Esophagus (tissue), 2 donors: ENCODE data around the gene CD320. TPM values are rescaled to one million over a fixed set of nuclear protein-coding genes. Genes with fewer than 3 reads are reported as not detected.

ENCODE experiments used
- H3K27ac ChIP-seq, 2 donors: one replicate each; pipeline ENCODE4 v1.5.1; 2013; ENCODE audit warnings: low read depth in 2 of 2, mild to moderate bottlenecking in 2 of 2, inconsistent platforms in 1 of 2, low read length in 1 of 2, moderate library complexity in 1 of 2
- H3K27me3 ChIP-seq, 2 donors: one replicate each; pipeline ENCODE4 v1.6.1; 2013; ENCODE audit warnings: low read length in 2 of 2, control low read depth in 1 of 2, mild to moderate bottlenecking in 1 of 2; ENCODE audit not compliant: insufficient read depth in 2 of 2, control insufficient read depth in 1 of 2
- H3K36me3 ChIP-seq, 2 donors: one replicate each; pipeline ENCODE4 v1.6.1; 2013; ENCODE audit warnings: low read length in 1 of 2; ENCODE audit not compliant: control insufficient read depth in 2 of 2, insufficient read depth in 2 of 2
- H3K4me1 ChIP-seq, 2 donors: one replicate each; pipeline ENCODE4 v1.6.1; 2013; ENCODE audit warnings: low read length in 1 of 2; ENCODE audit not compliant: control insufficient read depth in 2 of 2, insufficient read depth in 2 of 2
- H3K4me3 ChIP-seq, 2 donors: one replicate each; pipeline ENCODE4 v1.5.1; 2013; ENCODE audit warnings: low read length in 2 of 2, mild to moderate bottlenecking in 2 of 2, low read depth in 1 of 2, moderate library complexity in 1 of 2
- H3K9me3 ChIP-seq, 2 donors: one replicate each; pipeline ENCODE4 v1.6.1; 2013; ENCODE audit warnings: mild to moderate bottlenecking in 2 of 2, low read depth in 1 of 2, low read length in 1 of 2, moderate library complexity in 1 of 2; ENCODE audit not compliant: control insufficient read depth in 2 of 2, insufficient read depth in 1 of 2
- WGBS, 2 donors: extraction: QIAGEN DNeasy Blood & Tissue Kit; methylation state at CpG; one replicate each; pipeline ENCODE4 v1.1.7; 2013; 5-methylcytosine and 5-hydroxymethylcytosine counted together
- polyA plus RNA-seq, 2 donors: library from polyadenylated mRNA; stranded (reverse); fragments of 200-250 nt; gene quantifications; one replicate each; pipeline ENCODE4 v1.2.3, GENCODE V29; 2013
- donor health status: healthy with polysubstance abuse.
- donor health status: Bipolar disorder and iron deficiency.

Gene CD320
- polyA plus RNA-seq, 2 donors: 9.4 to 17.9 TPM

GRCh38 chr19:8333767-8334457, 25.8 kb upstream of the CD320 start:
- H3K36me3 ChIP-seq: no peaks in the 10 kb centered on the region
- H3K4me1 ChIP-seq: peaks cover 5 to 14% of the 10 kb centered on the region in 2 donors
- WGBS, 2 donors: 20 to 27% methylated on average over 48 of the region's 48 CpGs
- peak overlapping the region in 1 of 2 donors; percentile 2 for H3K4me3 ChIP-seq
- no peak overlapping the region for H3K27ac ChIP-seq
- peaks cover 0 to 8% of the 10 kb centered on the region in 2 donors for H3K27me3 ChIP-seq
- H3K9me3 ChIP-seq: no peaks in the 10 kb centered on the region

- Histone ChIP-seq H3K4me3 (no peak overlapping the region), H3K27ac (no peak overlapping the region), H3K27me3 (peaks cover 0 to 8% of the 10 kb centered on the region in 2 donors), H3K36me3 (no peaks in the 10 kb centered on the region), H3K4me1 (peaks cover 5 to 14% of the 10 kb centered on the region in 2 donors), H3K9me3 (no peaks in the 10 kb centered on the region)
- WGBS, 2 donors: 20 to 23% methylated on average over 52 of the region's 52 CpGs
These were observed 25.0 kb upstream of the CD320 start for GRCh38 chr19:8332976-8333766.

GRCh38 chr19:8331263-8331845, 23.2 kb upstream of the CD320 start:
- 75 to 80% methylated on average over 8 of the region's 8 CpGs for WGBS, 2 donors
- Histone ChIP-seq H3K4me1 (peaks cover 3 to 14% of the 10 kb centered on the region in 2 donors), H3K27ac (no peak overlapping the region), H3K4me3 (no peak overlapping the region), H3K36me3 (no peaks in the 10 kb centered on the region), H3K9me3 (peaks cover 0 to 5% of the 10 kb centered on the region in 2 donors), H3K27me3 (peaks cover 0 to 8% of the 10 kb centered on the region in 2 donors)

- Histone ChIP-seq H3K9me3 (peaks cover 0 to 5% of the 10 kb centered on the region in 2 donors), H3K27me3 (peaks cover 0 to 8% of the 10 kb centered on the region in 2 donors), H3K4me1 (peaks cover 3 to 10% of the 10 kb centered on the region in 2 donors), H3K4me3 (no peak overlapping the region), H3K36me3 (no peaks in the 10 kb centered on the region), H3K27ac (no peak overlapping the region)
- WGBS, 2 donors: 44 to 71% methylated on average over 3 of the region's 3 CpGs
These were observed 21.8 kb upstream of the CD320 start for GRCh38 chr19:8329996-8330395.

DNA sequence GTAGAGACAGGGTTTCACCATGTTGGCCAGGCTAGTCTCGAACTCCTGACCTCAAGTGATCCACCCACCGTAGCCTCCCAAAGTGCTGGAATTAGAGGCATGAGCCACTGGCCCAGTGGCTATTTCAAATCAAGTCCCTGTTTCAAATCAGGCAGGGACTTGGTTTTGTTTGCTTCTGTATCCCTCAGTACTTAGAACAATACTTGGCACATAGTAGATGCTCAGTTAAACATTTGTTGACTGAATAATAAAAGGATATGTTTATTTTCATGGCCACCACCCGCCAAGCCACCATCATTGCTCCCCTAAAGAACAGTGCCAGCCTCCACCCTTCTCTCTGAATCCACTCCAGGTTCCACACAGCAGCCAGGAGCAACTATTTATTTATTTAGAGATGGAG, 17.3 kb upstream of the CD320 start:
- Histone ChIP-seq H3K27me3 (no peaks in the 10 kb centered on the region), H3K9me3 (peaks cover 0 to 8% of the 10 kb centered on the region in 2 donors), H3K36me3 (peaks cover 2 to 13% of the 10 kb centered on the region in 2 donors), H3K27ac (no peak overlapping the region), H3K4me1 (peaks cover 2 to 13% of the 10 kb centered on the region in 2 donors), H3K4me3 (no peak overlapping the region)
- 85 to 96% methylated on average over 3 of the region's 3 CpGs for WGBS, 2 donors

DNA sequence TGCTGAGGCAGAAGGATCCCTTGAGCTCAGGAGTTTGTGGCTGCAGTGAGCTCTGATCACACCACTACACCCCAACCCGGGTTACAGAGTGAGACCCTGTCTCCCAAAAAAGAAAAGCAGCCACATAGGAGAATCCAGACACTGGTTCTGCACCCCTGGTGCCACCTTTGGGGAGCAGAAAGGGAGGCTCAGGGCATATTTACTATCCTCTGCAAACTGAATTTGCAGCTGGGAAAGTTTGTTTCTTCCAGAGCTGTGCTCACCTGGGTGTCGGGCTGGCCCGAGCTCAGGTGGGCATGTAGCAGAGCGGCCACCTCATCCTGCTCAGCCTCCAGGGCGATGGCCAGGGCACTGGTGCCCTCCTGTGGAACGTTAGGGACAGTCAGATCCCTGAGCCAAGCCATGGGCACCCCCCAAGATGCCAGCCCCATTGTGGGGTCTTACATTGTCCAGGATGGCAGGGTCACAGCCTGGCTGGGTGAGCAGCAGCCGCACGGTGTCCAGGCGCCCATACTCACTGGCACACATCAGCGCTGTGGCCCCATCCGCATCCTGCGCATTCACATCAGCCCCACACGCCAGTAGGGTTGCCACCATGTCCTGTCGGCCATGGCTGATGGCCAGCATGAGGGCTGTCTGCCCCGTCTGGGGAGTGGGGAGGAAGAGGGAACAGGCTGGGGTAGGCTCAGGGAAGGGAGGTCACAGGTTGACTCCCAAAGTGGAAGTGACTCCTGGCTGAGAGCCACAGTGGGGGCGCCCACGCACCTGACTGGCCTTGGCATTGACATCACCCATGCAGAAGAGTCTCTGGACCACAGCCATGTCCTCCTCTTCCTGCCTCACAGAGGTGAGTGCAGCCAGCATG, 16.3 kb upstream of the CD320 start:
- Histone ChIP-seq H3K27ac (no peak overlapping the region), H3K27me3 (no peaks in the 10 kb centered on the region), H3K4me3 (no peak overlapping the region), H3K9me3 (peaks cover 0 to 8% of the 10 kb centered on the region in 2 donors), H3K36me3 (peaks cover 2 to 13% of the 10 kb centered on the region in 2 donors), H3K4me1 (peaks cover 2 to 13% of the 10 kb centered on the region in 2 donors)
- WGBS, 2 donors: 63 to 70% methylated on average over 17 of the region's 17 CpGs

- no peaks in the 10 kb centered on the region for H3K27me3 ChIP-seq
- peaks cover 2 to 13% of the 10 kb centered on the region in 2 donors for H3K4me1 ChIP-seq
- no peak overlapping the region for H3K4me3 ChIP-seq
- H3K9me3 ChIP-seq: peaks cover 0 to 8% of the 10 kb centered on the region in 2 donors
- peaks cover 2 to 13% of the 10 kb centered on the region in 2 donors for H3K36me3 ChIP-seq
- WGBS, 2 donors: 90 to 93% methylated on average over 1 of the region's 1 CpG
- H3K27ac ChIP-seq: no peak overlapping the region
These were observed 15.6 kb upstream of the CD320 start for GRCh38 chr19:8323781-8324185.

DNA sequence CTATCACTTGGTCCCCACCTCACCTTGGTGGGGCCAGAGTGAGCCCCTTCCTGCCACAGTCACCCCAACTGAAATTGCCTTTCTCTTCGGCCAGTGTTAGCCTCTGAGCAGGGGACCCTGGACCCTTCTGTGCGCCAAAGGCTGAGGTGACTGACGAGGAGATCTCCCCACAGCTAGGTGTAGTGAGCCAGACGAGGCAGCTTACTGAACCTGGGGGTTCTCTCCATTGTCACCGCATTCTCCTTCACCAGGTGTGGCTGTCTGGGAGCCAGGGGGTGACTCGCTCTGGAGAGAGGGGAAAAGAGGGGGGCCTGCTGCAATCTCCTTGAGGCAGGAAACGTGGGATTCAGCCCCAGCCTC, 14.5 kb upstream of the CD320 start:
- Histone ChIP-seq H3K27ac (peak overlapping the region in 1 of 2 donors; percentile 33), H3K4me3 (peak overlapping the region; percentile 91 to 94), H3K27me3 (no peaks in the 10 kb centered on the region), H3K9me3 (peaks cover 0 to 8% of the 10 kb centered on the region in 2 donors), H3K4me1 (peaks cover 2 to 13% of the 10 kb centered on the region in 2 donors), H3K36me3 (peaks cover 2 to 13% of the 10 kb centered on the region in 2 donors)
- WGBS, 2 donors: 47 to 55% methylated on average over 7 of the region's 7 CpGs
